OCI-LY1 (cell line): ENCODE measurements around the gene GATC.

Source experiments
- CTCF ChIP-seq: fragments of 200-600 bp; sonication (generic), shearing (Covaris generic); IDR thresholded peaks from 2 replicates; pipeline ENCODE4 v1.5.1; 2017; ENCODE audit warnings: mild to moderate bottlenecking, antibody characterized with exemption, low read length, moderate library complexity, mixed read lengths
- EZH2 ChIP-seq: fragments of 200-600 bp; sonication (generic), shearing (Covaris generic); IDR thresholded peaks from 2 replicates; pipeline ENCODE4 v1.8.0; 2017; ENCODE audit warnings: borderline replicate concordance, mixed run types, mild to moderate bottlenecking, antibody characterized with exemption, low read length, moderate library complexity, mixed read lengths

- no peak for TF ChIP-seq CTCF
- no peak for TF ChIP-seq EZH2
Observed at GRCh38 chr12:120489018-120489417, 42.8 kb downstream of the GATC start.
